IPS-18c (cell line): Measurements from ENCODE around the gene KIF5C.

ENCODE experiments used
- H3K4me3 ChIP-seq: 2 replicates; pipeline ENCODE4 v1.7.0; 2013; ENCODE audit warnings: low read depth, mild to moderate bottlenecking, low read length, moderate library complexity; ENCODE audit not compliant: insufficient read depth
- H3K9me3 ChIP-seq: one replicate; pipeline ENCODE4 v1.6.1; 2013; ENCODE audit warnings: mild to moderate bottlenecking, low read length, moderate library complexity; ENCODE audit not compliant: control insufficient read depth, insufficient read depth

KIF5C gene

DNA sequence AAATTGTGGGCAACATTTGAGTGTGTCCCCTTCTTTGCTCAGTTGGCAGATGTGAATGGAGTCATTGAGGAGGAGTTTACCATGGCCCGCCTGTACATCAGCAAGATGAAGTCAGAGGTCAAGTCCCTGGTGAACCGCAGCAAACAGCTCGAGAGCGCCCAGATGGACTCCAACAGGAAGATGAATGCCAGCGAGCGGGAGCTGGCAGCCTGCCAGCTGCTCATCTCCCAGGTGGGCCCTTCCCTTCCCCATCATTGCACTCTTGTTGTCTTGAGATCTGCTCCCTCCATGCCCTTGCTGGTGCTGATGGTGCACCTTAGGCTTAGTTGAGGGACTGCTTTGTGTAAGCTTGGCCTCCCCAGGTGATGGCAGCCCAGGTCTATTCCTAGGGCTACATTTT lies 115.9 kb downstream of the KIF5C start:
- Histone ChIP-seq H3K9me3 (peaks cover 2% of the 10 kb centered on the region), H3K4me3 (no peak overlapping the region)

DNA sequence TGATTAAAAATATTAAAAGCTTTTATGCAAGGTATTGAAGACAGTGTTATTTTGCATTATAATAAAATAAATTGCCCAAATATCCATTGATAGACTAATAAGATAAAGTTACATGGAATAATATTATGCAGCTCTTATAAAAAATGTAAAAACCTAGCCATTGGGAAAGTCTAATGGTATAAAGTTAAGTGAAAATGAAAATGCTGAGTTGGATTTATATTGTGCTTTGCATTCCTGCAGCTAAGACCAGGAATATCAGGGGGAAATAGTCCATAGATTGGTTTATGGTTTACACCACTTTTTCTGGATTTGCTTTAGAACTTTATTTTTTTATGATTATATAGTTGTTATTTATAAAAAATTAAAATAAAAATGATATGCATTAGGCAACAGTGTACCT lies 117.4 kb downstream of the KIF5C start:
- Histone ChIP-seq H3K9me3 (peaks cover 2% of the 10 kb centered on the region), H3K4me3 (no peak overlapping the region)

DNA sequence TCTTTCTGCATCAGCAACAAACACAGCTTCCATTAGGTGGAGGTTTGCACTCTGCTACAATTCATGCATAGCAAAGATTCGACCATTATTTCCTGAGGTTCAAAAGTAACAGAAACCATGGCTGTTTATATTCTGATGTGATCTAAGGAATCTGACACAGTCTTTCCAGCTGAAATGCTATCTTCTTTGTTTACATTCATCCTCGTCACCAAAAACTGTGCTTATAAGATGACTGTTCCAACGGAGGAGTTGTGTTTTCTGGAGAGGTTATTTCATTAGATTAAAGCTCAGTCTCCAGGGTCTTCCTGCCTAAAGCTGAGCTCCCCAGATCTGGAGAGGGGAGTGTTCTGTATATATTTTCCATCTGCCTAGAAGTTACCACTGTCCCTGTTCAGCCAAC lies 118.3 kb downstream of the KIF5C start:
- Histone ChIP-seq H3K4me3 (no peak overlapping the region), H3K9me3 (peaks cover 2% of the 10 kb centered on the region)

DNA sequence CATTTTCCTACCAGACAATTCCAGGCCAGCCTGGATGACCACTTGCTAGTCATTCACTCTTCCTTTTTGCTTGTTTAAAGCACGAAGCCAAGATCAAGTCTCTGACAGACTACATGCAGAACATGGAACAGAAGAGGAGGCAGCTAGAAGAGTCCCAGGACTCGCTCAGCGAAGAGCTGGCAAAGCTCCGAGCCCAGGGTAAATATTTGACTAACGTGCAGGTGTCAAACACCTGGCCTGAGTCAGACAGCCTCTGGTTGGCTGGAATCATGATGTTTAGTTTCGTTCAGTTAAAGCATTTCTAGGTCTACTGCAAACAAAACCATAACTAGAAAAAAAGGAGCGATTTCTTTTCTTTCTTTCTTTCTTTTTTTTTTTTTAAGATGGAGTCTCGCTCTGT lies 119.3 kb downstream of the KIF5C start:
- peaks cover 2% of the 10 kb centered on the region for H3K9me3 ChIP-seq
- H3K4me3 ChIP-seq: no peak overlapping the region

DNA sequence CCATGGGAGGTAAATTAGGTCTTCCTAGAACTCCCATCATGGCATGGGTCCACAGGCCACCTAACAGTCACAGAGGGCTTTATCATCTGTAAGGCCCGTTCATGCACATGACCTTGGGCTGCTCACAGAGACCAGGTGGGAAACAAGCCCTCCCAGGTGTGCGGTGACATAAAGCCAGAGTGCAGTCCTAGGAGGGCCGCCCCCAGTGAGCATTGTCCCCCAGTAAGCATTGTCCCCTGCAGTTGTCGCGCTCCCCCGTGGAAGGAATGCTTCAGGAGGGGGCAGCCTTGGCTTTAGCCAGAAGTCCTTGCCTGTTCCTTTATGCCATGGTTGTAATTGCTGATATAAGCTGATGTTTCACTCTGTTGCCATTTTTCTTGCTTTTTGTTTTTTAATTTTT lies 121.8 kb downstream of the KIF5C start:
- peaks cover 2% of the 10 kb centered on the region for H3K9me3 ChIP-seq

DNA sequence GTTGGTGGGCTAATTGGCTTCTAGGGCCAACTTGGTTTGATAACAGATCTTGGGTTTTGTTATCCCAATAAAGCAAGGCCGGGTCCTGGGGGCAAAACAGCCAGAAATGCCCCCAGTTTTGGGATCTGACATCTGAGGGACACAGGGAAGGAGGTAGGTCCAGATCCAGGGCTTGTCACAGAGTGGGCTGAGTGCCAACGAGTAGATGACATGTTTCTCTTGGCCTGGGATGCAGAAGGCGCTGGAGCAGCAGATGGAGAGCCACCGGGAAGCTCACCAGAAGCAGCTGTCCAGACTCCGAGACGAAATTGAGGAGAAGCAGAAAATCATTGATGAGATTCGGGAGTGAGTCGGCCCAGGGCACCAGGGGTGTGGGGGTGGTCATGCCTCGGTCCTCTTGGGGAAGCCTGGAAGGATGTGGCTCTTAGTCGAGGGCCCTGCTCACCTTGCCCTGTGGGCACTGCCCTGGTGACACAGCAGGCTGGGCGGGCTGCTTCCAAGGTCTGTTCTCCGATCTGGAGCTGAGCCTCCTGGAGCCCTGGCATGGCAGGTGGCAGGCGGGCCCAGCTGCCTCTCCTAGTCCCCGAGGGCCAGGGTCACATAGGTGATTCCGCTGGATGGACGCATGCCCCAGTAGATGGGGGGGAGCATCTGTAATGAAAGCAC lies 123.3 kb downstream of the KIF5C start:
- Histone ChIP-seq H3K9me3 (peaks cover 2% of the 10 kb centered on the region), H3K4me3 (no peak overlapping the region)

More for the DNA sequence above, 121.8 kb downstream of the KIF5C start:
- no peak overlapping the region for H3K4me3 ChIP-seq

DNA sequence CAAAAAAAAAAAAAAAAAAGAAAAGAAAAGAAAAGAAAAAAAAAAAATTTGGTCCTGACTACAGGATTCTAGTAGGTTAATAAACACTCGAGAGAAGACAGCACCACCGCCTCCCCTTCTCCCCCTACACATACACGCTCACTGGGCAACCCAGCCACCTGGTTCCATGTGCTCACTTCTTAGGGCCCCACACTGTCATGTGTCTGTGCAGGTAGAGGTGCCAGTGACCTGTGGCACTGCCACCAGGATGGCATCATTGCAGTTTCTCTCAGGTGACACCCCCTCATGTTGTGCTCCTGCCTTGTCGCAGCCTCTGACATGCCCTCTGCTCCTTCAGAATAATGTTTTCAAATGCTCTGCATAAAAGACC lies 123.8 kb downstream of the KIF5C start:
- no peak overlapping the region; the same call in 1 of the 2 replicates for H3K4me3 ChIP-seq

DNA sequence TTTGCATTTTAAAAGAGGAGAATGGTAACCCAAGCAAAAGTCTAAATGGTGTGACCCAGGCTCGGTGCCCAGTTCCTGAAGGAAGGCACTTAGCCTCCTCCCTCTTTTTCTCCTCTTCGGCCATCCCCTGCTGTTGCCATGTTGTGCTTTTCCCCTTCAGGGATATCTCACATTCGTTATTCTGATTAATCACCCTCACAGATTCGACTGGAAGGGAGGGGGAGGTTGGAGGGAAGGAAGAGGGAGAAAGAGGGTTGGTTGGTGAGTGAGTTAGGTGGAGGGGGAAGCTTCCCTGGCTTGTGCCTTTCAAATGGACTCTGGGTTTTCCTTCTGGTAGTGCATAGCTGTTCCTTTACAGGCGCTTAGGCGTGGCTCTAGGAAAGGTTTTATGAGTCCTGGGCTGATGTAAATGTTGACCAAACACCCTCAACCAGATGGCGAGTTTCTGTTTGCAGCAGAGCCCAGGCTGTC lies 124.5 kb downstream of the KIF5C start:
- peak overlapping the region; percentile 32; the same call in 1 of the 2 replicates for H3K4me3 ChIP-seq
- H3K9me3 ChIP-seq: no peaks in the 10 kb centered on the region

More for the DNA sequence above, 123.8 kb downstream of the KIF5C start:
- H3K9me3 ChIP-seq: no peaks in the 10 kb centered on the region

DNA sequence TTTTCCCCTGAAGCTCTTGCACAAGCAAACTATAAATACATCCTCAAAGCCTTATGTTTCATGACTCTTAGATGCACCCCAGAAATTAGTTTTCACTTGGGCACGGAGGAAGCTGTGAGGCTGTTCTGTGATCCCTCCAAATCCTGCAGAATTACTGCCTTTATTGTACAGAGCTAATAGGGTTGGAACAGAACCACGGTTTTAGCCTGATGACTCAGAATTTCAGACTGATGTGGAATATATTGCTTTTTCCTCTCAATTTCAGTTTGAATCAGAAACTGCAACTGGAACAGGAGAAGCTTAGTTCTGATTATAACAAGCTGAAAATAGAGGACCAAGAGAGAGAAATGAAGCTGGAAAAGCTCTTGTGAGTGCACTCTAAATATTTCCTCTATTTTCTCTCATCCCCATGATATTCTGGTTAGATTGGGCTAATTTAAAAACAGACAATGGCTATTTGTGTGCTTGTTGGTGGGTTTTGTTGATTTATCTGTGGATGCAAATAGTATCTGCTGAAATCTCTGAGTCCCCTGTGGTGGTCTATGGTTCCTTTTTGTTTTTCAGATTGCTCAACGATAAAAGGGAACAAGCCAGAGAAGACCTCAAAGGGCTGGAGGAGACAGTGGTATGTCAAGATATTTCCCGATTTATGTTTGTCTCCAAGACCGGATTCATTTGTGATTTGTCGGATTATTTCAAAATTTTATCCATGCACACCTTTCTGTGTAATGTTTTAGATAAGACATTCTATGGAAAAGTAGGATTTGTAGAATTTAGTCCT lies 125.3 kb downstream of the KIF5C start:
- Histone ChIP-seq H3K4me3 (no peak overlapping the region), H3K9me3 (no peaks in the 10 kb centered on the region)

DNA sequence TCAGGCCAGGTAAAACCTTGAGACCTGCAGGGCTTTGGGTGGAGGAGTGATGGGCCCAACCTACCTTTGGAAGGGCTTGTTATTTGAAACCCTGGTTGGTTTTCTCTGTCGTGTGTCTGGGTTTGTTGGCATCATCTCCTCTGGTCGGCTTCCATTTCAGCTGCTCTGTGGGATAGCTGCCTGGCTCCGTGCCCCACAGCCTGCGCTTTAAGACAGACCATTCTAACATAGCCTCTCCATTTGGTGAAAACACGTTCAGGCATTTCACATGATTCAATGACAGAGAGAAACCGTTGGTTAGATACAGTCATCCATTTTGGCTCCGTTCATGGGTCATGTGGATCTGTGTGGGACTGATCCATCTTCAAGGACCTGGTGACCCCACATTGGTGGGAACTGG lies 126.5 kb downstream of the KIF5C start:
- Histone ChIP-seq H3K4me3 (no peak overlapping the region), H3K9me3 (no peaks in the 10 kb centered on the region)

DNA sequence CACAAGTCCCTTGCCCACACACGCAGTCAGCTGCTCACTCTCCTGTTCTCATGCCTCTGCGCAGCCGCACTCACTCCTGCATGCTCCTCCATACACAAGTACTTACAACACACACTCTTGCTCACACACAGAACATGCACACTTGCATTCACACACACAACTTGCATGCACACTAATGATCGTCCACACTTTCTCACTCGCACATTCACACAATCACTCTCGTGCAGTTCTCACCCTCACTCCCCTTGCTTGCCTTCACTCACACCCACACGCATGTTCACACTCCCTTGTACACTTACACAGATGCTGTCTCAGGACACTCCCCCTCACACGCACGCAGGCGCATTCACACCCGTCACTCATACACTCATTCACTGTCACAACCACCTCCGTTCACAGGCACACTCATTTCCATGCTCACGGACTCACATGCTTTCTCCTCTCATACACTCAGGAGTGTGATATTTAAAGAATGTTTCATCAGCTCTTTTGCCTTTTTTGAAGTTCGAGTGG lies 127.4 kb downstream of the KIF5C start:
- Histone ChIP-seq H3K9me3 (no peaks in the 10 kb centered on the region), H3K4me3 (no peak overlapping the region)

DNA sequence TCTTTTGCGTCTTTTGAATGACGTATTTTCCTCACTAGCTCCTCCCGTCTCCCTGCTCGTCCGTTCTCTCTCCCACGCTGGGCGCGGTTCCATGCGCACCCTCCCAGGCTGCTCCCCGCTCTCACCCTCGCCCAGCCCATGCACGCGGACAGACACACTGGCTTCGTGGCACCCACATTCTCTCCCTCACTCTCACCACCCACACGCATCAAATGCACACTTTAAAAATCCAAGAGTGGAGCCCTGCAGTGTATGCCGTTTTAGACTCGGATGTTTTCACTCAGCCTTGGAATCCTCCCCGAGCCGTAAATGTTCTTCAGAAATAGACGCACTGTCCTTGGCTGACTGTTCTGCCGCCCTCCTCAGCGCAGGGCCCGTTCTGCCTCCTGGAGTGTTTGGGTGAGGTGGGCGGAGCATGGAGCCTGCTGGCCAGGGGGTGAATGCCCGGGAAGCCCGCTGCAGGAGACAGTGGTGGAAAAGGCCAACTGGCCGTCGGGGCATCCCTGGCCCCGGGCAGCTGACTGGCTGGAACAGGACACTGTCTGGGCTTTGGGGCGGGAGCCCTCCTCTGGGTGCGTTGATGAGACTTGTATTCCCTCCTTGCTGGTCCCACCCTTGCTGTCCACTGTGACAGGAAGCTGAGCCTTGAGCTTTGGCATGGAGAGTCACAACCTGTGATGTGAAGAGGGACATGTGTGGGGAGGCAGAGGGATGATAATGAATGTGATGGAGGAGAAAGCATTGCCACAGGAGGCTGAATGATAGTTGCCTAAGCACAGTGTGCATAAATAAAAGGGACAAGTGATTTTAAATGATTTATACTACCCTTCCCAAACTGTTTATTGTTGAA lies 128.1 kb downstream of the KIF5C start:
- H3K9me3 ChIP-seq: no peaks in the 10 kb centered on the region
- H3K4me3 ChIP-seq: no peak overlapping the region

DNA sequence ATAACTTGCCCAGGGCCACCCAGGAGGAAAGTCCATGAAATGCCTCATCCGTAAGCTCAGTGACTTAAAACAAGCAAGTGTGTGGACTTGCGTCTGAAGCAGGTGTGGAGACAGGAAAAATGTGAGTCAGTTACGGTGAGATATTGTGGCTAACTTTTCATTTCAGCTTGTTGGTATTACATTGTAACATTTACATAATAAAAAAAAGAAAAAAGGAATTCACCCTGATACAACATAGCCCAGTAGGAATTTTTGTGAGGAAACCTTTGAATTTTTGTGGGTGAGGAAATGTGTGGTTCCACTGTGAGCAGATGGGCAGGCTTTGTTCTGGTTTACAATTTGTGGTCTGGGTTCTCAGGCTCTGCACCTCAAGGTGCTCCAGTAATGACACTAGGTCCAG lies 129.8 kb downstream of the KIF5C start:
- Histone ChIP-seq H3K4me3 (no peak overlapping the region), H3K9me3 (no peaks in the 10 kb centered on the region)

DNA sequence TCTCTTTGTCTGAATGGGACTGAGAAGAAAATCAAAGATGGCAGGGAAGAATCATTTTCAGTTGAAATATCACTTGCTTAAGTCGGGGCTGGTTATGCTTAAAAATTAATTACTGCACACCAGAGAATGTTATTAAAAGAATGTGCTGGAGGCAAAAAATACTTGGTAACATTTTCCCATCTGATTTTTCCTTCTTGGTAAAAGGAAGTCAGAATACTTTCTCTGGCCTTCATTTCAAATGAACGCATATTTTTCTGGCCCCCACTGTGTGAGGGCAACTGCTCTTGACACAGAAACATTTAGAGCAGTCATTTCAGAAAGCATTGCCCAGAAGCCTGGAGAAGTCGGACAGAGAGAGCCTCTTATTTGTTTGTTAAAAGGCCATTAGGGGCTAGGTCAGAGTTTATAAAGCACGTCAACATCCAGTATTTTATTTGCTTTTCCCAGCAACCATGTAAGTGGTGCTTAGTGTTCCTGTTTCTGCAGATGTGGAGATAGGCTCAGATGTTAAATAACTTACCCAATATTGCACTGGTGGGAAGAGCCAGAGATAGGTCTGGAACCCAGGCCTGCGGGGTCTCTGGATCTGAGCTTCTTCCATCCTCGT lies 130.5 kb downstream of the KIF5C start:
- no peak overlapping the region for H3K4me3 ChIP-seq

DNA sequence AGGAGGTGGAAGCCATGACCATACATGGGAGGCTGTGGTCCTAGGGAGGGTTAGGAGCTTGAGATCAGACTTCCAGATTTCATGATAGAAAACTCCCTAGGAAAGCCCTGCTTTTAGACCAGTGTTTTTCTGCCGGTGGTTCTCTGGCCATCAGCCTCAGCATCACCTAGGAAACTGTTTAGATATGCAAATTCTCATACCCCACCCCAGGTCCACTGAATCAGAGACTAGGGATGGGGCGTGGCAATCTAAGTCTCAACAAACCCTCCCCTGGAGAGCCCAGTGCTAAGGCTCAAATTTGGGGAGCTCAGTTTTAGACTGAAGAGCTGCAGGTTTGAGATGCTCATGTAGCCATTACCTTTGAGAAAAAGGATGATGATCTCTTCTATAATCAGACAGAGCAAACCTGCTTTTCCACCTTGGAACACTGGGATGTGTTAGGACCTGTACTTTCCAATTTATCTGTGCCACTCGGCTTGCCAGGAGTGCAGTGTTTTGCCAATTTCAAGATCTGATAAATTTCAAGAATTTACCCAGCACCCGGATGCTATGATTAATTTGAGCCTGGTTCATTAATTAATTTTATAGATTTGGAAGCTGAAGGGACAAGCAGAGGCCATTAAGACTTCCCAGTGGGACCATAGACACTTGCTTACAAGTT lies 132.0 kb downstream of the KIF5C start:
- no peaks in the 10 kb centered on the region for H3K9me3 ChIP-seq
- H3K4me3 ChIP-seq: no peak overlapping the region

More for the DNA sequence above, 130.5 kb downstream of the KIF5C start:
- H3K9me3 ChIP-seq: no peaks in the 10 kb centered on the region

DNA sequence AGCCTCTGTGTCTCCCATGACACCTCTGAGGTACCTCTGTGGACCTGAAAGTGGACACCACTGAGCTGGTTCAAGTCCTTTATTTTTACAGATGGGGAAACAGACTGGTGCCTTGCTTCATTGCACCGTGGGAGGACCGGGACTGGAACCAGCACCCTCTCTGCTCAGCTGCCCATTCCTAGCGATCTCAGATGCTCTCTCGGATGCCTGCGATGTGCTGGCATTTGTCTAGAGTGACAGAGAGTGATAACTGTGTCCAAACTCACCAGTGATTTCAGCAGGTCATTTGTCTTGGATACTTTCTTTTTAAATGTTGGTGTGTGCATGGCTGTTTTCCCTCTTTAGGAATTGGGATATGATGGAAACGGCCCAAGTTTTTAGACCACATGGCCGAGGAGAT lies 133.4 kb downstream of the KIF5C start:
- Histone ChIP-seq H3K4me3 (no peak overlapping the region), H3K9me3 (no peaks in the 10 kb centered on the region)
